Measurements from ENCODE around the gene GABRG3.
A peak's percentile ranks its signal among the peaks of the same experiment; 100 is the strongest.
"Not testable (repeated sequence)": the region's sequence is repeated elsewhere in the genome, so short reads cannot be mapped to it uniquely, and the experiment has no call there.

Gene GABRG3

GRCh38 chr15:27358751-27359434 is 387.9 kb downstream of the GABRG3 start:
- peak; percentile 16 for DNase-seq

GRCh38 chr15:27359586-27359985 is 388.6 kb downstream of the GABRG3 start:
- no peak for DNase-seq

- no peak for DNase-seq
Measured at GRCh38 chr15:27360316-27360715, 389.3 kb downstream of the GABRG3 start.

GRCh38 chr15:27361438-27361837 is 390.5 kb downstream of the GABRG3 start:
- peak; percentile 9 for DNase-seq

- DNase-seq, result no peak
Measured at GRCh38 chr15:27365456-27365855, 394.5 kb downstream of the GABRG3 start.

GRCh38 chr15:27377391-27377790 is 406.4 kb downstream of the GABRG3 start:
- DNase-seq, result not testable (repeated sequence)

GRCh38 chr15:27382361-27383025 is 411.5 kb downstream of the GABRG3 start:
- no peak for DNase-seq

GRCh38 chr15:27383726-27384125 is 412.7 kb downstream of the GABRG3 start:
- DNase-seq, result no peak

- DNase-seq, result no peak
Measured at GRCh38 chr15:27392163-27392562, 421.2 kb downstream of the GABRG3 start.

GRCh38 chr15:27396521-27396920 is 425.5 kb downstream of the GABRG3 start:
- no peak for DNase-seq

- no peak for DNase-seq
Measured at GRCh38 chr15:27396996-27397395, 426.0 kb downstream of the GABRG3 start.

- DNase-seq, result peak; percentile 56
Measured at GRCh38 chr15:27398631-27399161, 427.7 kb downstream of the GABRG3 start.

GRCh38 chr15:27399241-27399640 is 428.3 kb downstream of the GABRG3 start:
- peak; percentile 83 for DNase-seq

- no peak for DNase-seq
Measured at GRCh38 chr15:27401471-27401870, 430.5 kb downstream of the GABRG3 start.

- peak; percentile 21 for DNase-seq
Measured at GRCh38 chr15:27408428-27408827, 437.4 kb downstream of the GABRG3 start.

GRCh38 chr15:27410996-27411605 is 440.1 kb downstream of the GABRG3 start:
- peak; percentile 11 for DNase-seq

GRCh38 chr15:27412415-27412814 is 441.4 kb downstream of the GABRG3 start:
- peak; percentile 76 for DNase-seq

- no peak for DNase-seq
Measured at GRCh38 chr15:27414168-27414870, 443.3 kb downstream of the GABRG3 start.

GRCh38 chr15:27418726-27419125 is 447.7 kb downstream of the GABRG3 start:
- DNase-seq, result peak; percentile 74

- no peak for DNase-seq
Measured at GRCh38 chr15:27422997-27423396, 452.0 kb downstream of the GABRG3 start.

- DNase-seq, result no peak
Measured at GRCh38 chr15:27426805-27427204, 455.8 kb downstream of the GABRG3 start.

- no peak for DNase-seq
Measured at GRCh38 chr15:27427276-27427675, 456.3 kb downstream of the GABRG3 start.

GRCh38 chr15:27428151-27428550 is 457.2 kb downstream of the GABRG3 start:
- DNase-seq, result no peak
